SK-N-SH treated with all-trans-retinoic acid at 6 μM for 48 hours (cell line): ENCODE data around the gene ZFP42.

Experiments used
- ARNTL ChIP-seq: fragments of 450-650 bp; formaldehyde crosslinking; IDR thresholded peaks from 2 replicates; pipeline ENCODE4 v1.5.0; 2020; ENCODE audit warnings: low read depth, mild to moderate bottlenecking, moderate library complexity, borderline replicate concordance
- SNAI2 ChIP-seq: fragments of 250-450 bp; sonication (Bioruptor Pico); IDR thresholded peaks from 2 replicates; pipeline ENCODE4 v1.5.0; 2020; ENCODE audit warnings: mild to moderate bottlenecking, moderate library complexity
- TOX ChIP-seq: fragments of 250-450 bp; sonication (Bioruptor Pico); IDR thresholded peaks from 2 replicates; pipeline ENCODE4 v1.8.0; 2021; ENCODE audit warnings: mild to moderate bottlenecking, moderate library complexity, borderline replicate concordance
- ZFP3 ChIP-seq: fragments of 250-450 bp; sonication (Bioruptor Pico); IDR thresholded peaks from 2 replicates; pipeline ENCODE4 v1.5.0; 2020; ENCODE audit warnings: mild to moderate bottlenecking, moderate library complexity
- ZNF8 ChIP-seq: fragments of 450-650 bp; formaldehyde crosslinking; IDR thresholded peaks from 2 replicates; pipeline ENCODE4 v1.5.0; 2020; ENCODE audit warnings: mild to moderate bottlenecking, moderate library complexity
- TF ChIP-seq, protein P1 (sequence below): fragments of 250-450 bp; sonication (Bioruptor Pico); IDR thresholded peaks from 2 replicates; pipeline ENCODE4 v1.8.0; 2020; ENCODE audit warnings: mild to moderate bottlenecking, moderate library complexity, borderline replicate concordance

DNA sequence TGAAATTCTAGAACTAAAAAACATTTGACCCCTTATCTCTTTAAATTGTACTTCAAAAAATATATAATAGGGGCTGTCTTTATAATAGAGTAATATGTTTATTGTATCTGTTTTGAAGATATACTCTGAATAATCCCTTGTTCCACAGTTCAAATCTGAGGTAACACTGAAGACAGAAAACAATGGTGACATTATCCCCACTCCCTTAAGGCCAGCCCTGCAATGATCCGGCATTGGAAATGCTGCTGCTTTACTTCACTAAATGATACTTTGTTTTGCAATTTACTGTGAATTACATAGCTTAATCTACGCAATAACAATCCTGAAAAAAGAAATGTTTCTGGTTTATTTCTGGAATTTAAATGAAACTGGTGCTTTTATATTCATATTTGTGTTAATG is 34.4 kb upstream of the ZFP42 start:
- no peak for TF ChIP-seq SNAI2
- TF ChIP-seq, protein P1, sequence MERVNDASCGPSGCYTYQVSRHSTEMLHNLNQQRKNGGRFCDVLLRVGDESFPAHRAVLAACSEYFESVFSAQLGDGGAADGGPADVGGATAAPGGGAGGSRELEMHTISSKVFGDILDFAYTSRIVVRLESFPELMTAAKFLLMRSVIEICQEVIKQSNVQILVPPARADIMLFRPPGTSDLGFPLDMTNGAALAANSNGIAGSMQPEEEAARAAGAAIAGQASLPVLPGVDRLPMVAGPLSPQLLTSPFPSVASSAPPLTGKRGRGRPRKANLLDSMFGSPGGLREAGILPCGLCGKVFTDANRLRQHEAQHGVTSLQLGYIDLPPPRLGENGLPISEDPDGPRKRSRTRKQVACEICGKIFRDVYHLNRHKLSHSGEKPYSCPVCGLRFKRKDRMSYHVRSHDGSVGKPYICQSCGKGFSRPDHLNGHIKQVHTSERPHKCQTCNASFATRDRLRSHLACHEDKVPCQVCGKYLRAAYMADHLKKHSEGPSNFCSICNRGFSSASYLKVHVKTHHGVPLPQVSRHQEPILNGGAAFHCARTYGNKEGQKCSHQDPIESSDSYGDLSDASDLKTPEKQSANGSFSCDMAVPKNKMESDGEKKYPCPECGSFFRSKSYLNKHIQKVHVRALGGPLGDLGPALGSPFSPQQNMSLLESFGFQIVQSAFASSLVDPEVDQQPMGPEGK (CRISPR knock-in tag), result no peak
- TF ChIP-seq ARNTL, result no peak
- no peak for TF ChIP-seq ZFP3 (CRISPR knock-in tag)
- TF ChIP-seq ZNF8 (CRISPR knock-in tag), result no peak
- no peak for TF ChIP-seq TOX
